AG09309 (cell line): ENCODE measurements around the gene SPATA2L.

Source experiments
- DNase-seq: peaks from one replicate; pipeline ENCODE4 v3.0.0-alpha.2; 2010; ENCODE audit warnings: low read depth
- H3K4me3 ChIP-seq: 2 replicates; pipeline ENCODE4 v1.5.1; 2011; ENCODE audit warnings: mild to moderate bottlenecking, low read depth, low read length, moderate library complexity; ENCODE audit not compliant: control insufficient read depth
- CTCF ChIP-seq: IDR thresholded peaks from 2 replicates; pipeline ENCODE4 v1.5.1; 2011; ENCODE audit warnings: mild to moderate bottlenecking, low read depth, low read length, inconsistent platforms; ENCODE audit not compliant: insufficient read depth, control insufficient read depth; ENCODE audit errors: missing control alignments

The SPATA2L gene

DNA sequence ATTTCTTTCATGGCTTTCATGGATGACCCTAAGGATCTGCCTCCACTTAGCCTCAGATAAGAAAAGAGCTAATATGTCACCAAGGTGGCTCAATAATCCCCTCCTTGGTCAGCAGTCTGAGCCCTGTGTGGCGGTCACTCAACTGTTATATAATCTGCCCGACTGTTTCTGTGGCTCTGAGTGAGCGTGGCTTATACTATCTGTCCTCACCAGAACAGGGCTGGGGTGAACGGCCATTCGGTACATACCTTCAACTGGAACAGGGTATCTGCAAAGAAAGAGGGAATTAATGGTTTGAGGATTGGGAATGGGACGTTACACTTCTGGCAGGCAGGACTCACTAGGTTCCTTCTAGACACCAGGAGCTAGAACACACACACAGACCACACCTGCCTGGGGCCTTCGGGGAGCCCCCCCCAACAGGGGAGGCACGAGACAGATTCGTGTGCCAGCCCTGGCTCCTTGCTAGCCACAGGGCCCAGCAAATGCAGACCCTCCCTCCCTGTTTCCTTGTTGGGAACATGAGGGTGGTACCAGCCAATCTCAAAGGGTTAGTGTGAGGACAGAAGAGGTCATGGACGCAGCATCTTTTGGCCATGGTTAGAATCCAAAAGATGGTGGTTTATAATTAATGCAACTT, 47.7 kb downstream of the SPATA2L start:
- no peak overlapping the region for H3K4me3 ChIP-seq
- no peak for TF ChIP-seq CTCF

GRCh38 chr16:89651584-89651983, 49.9 kb downstream of the SPATA2L start:
- TF ChIP-seq CTCF: no peak
- no peak for DNase-seq
- no peak overlapping the region for H3K4me3 ChIP-seq

More for the DNA sequence above, 47.7 kb downstream of the SPATA2L start:
- no peak for DNase-seq

DNA sequence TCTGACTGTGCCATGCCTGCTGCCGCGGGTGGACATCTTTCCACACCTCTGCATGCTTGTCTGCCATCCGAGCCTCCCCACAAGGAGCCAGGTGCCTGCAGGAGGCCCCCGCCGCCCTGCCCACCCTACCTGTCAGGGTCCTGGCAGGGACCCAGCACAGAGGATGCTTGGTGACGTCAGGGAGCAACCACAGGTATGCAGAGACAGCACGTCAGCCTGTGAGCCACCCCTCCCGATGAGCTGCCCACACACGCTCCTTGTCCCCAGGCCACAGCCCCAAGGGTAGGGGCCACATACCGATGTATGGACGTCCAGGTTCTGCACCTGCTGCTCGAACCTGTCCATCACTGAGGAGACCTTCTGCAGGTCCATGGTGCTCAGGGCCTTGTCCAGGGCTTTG, 54.6 kb downstream of the SPATA2L start:
- DNase-seq: no peak
- no peak for TF ChIP-seq CTCF

More for the DNA sequence above, 54.6 kb downstream of the SPATA2L start:
- no peak overlapping the region for H3K4me3 ChIP-seq
